GM12878 (cell line): Measurements from ENCODE around the gene TSC22D3. TPM values are rescaled to one million over a fixed set of nuclear protein-coding genes. Genes with fewer than 3 reads are reported as not detected.

Source experiments
- ATAC-seq: fragments of 200-7000 bp; cut with Tn5 transposase; 3 replicates; pipeline ENCODE4 v1.9.1; 2020; ENCODE audit warnings: mild to moderate bottlenecking, moderate library complexity
- BruUV-seq: library from RNA; stranded (reverse); fragments of 400-500 nt; replicated peaks from 2 replicates; lab custom pipeline; 2021; lab: Mats Ljungman, UMichigan
- CTCF ChIA-PET: fragments of 300-600 bp; sonication (Branson Sonifier 250); formaldehyde crosslinking; extraction: SDS; loops from one replicate; lab custom pipeline; 2021; ENCODE audit warnings: inconsistent platforms; lab: Yijun Ruan, JAX
- POLR2A ChIA-PET: fragments of 350-600 bp; formaldehyde crosslinking; extraction: SDS; loops from one replicate; lab custom pipeline; 2021; ENCODE audit warnings: inconsistent platforms; lab: Charles Lee
- RAD21 ChIA-PET: fragments of 300-600 bp; sonication (Branson Sonifier 250); formaldehyde crosslinking; loops from one replicate; lab custom pipeline; 2023; ENCODE audit warnings: antibody characterized with exemption; ENCODE audit not compliant: unreplicated experiment; lab: Charles Lee
- SMC1A ChIA-PET: fragments of 300-600 bp; sonication (Branson Sonifier 250); formaldehyde crosslinking; loops from one replicate; lab custom pipeline; 2023; ENCODE audit not compliant: unreplicated experiment, uncharacterized antibody; lab: Charles Lee
- DNase-seq: peaks from one replicate; pipeline ENCODE4 v3.0.0-alpha.2; 2011; ENCODE audit warnings: low read depth, low spot score
- FAIRE-seq: peaks from 3 replicates; lab custom pipeline; 2011; peaks lifted over from hg19 to GRCh38; lab: Jason Lieb, UNC
- H2AFZ ChIP-seq: 2 replicates; pipeline ENCODE4 v1.6.0; 2011; ENCODE audit warnings: low read depth, low read length, control low read depth; ENCODE audit not compliant: control insufficient read depth
- H3K27ac ChIP-seq: 2 replicates; pipeline ENCODE4 v1.5.1; 2011; ENCODE audit warnings: control low read depth; ENCODE audit not compliant: control insufficient read depth, insufficient read depth
- H3K27me3 ChIP-seq, 2 experiments: replicated peaks in 1 of 2; 2 replicates each; pipeline versions ENCODE4 v1.6.0 to v1.6.1; 2011; ENCODE audit warnings: low read length in 1 of 2; ENCODE audit not compliant: control insufficient read depth in 2 of 2, insufficient read depth in 2 of 2
- H3K36me3 ChIP-seq, 2 experiments: 2 replicates each; pipeline ENCODE4 v1.5.1; 2011; ENCODE audit warnings: low read length in 1 of 2; ENCODE audit not compliant: control insufficient read depth in 2 of 2, insufficient read depth in 2 of 2
- H3K4me1 ChIP-seq: 2 replicates; pipeline ENCODE4 v1.6.1; 2011; ENCODE audit warnings: mild to moderate bottlenecking, low read length, moderate library complexity, mixed read lengths; ENCODE audit not compliant: control insufficient read depth, insufficient read depth
- H3K4me2 ChIP-seq: 2 replicates; pipeline ENCODE4 v1.6.0; 2011; ENCODE audit warnings: control low read depth; ENCODE audit not compliant: control insufficient read depth, insufficient read depth
- H3K4me3 ChIP-seq: fragments of 200-600 bp; sonication (generic); 2 replicates; pipeline ENCODE4 v1.5.1; 2016
- H3K79me2 ChIP-seq: 2 replicates; pipeline ENCODE4 v1.6.0; 2011; ENCODE audit warnings: low read length; ENCODE audit not compliant: control insufficient read depth, insufficient read depth
- H3K9ac ChIP-seq: 2 replicates; pipeline ENCODE4 v1.8.0; 2011; ENCODE audit warnings: low read length, control low read depth, mixed read lengths; ENCODE audit not compliant: control insufficient read depth, insufficient read depth
- H3K9me3 ChIP-seq: replicated peaks from 3 replicates; pipeline ENCODE4 v1.5.1; 2011; ENCODE audit warnings: mild to moderate bottlenecking, low read length; ENCODE audit not compliant: control insufficient read depth, insufficient read depth
- H4K20me1 ChIP-seq: 2 replicates; pipeline ENCODE4 v1.6.0; 2011; ENCODE audit not compliant: control insufficient read depth, insufficient read depth
- CBFB ChIP-seq: IDR thresholded peaks from 2 replicates; pipeline ENCODE4 v1.6.1; 2016; ENCODE audit warnings: antibody characterized with exemption, low read depth
- CBX5 ChIP-seq: sonication (generic); IDR thresholded peaks from 2 replicates; pipeline ENCODE4 v1.6.1; 2016; ENCODE audit warnings: low read depth, moderate library complexity, mild to moderate bottlenecking, inconsistent platforms
- GABPA ChIP-seq: IDR thresholded peaks from 2 replicates; pipeline ENCODE4 v1.6.1; 2014; ENCODE audit warnings: antibody characterized with exemption, low read depth, mild to moderate bottlenecking, inconsistent platforms
- IKZF1 ChIP-seq: fragments of 450-650 bp; conservative IDR thresholded peaks from 2 replicates; pipeline ENCODE4 v1.6.1; 2017; ENCODE audit warnings: antibody characterized with exemption, mild to moderate bottlenecking
- MEF2A ChIP-seq: IDR thresholded peaks from 2 replicates; pipeline ENCODE4 v1.6.1; 2011; ENCODE audit warnings: low read depth, mild to moderate bottlenecking, low read length, moderate library complexity; ENCODE audit not compliant: insufficient read depth
- NRF1 ChIP-seq: conservative IDR thresholded peaks from 2 replicates; pipeline ENCODE4 v1.6.1; 2011; ENCODE audit warnings: mild to moderate bottlenecking, low read depth, low read length, improper control_type of control experiment
- PAX8 ChIP-seq: fragments of 450-650 bp; IDR thresholded peaks from 2 replicates; pipeline ENCODE4 v1.6.1; 2017; ENCODE audit warnings: mild to moderate bottlenecking, moderate library complexity
- RB1 ChIP-seq: fragments of 450-650 bp; formaldehyde crosslinking; IDR thresholded peaks from 2 replicates; pipeline ENCODE4 v1.6.1; 2017; ENCODE audit warnings: mild to moderate bottlenecking, borderline replicate concordance
- STAT1 ChIP-seq: fragments of 450-650 bp; conservative IDR thresholded peaks from 2 replicates; pipeline ENCODE4 v1.6.1; 2014; ENCODE audit warnings: antibody characterized with exemption, mild to moderate bottlenecking
- SUZ12 ChIP-seq: fragments of 200-600 bp; sonication (generic); IDR thresholded peaks from one replicate; pipeline ENCODE4 v1.6.1; 2018; ENCODE audit warnings: antibody characterized with exemption, mild to moderate bottlenecking; ENCODE audit not compliant: unreplicated experiment
- TBL1XR1 ChIP-seq: IDR thresholded peaks from 2 replicates; pipeline ENCODE4 v1.6.1; 2012; ENCODE audit warnings: low read depth, low read length, improper control_type of control experiment
- ZNF24 ChIP-seq: fragments of 450-650 bp; IDR thresholded peaks from 2 replicates; pipeline ENCODE4 v1.6.1; 2017; ENCODE audit warnings: antibody characterized with exemption, mild to moderate bottlenecking
- ZNF274 ChIP-seq: IDR thresholded peaks from one replicate; pipeline ENCODE4 v1.8.0; 2011; ENCODE audit not compliant: insufficient read length, insufficient read depth
- WGBS: methylation state at CpG from one replicate; pipeline ENCODE4 v1.1.6; 2016; ENCODE audit warnings: low lambda C conversion rate; ENCODE audit not compliant: insufficient replicate concordance, insufficient coverage; ENCODE audit errors: missing lambda C conversion rate; 5-methylcytosine and 5-hydroxymethylcytosine counted together
- in situ Hi-C: fragments of 300-500 bp; cut with MboI; formaldehyde crosslinking; loops from 9 replicates; pipeline ENCODE4 v1.14.3; 2018; ENCODE audit warnings: mixed read lengths
- intact Hi-C: fragments of 100-400 bp; cut with micrococcal nuclease; formaldehyde crosslinking; loops from one replicate; pipeline ENCODE4 v1.14.2; 2022; ENCODE audit not compliant: unreplicated experiment
- polyA plus RNA-seq, 11 experiments: library from polyadenylated mRNA; depleted of rRNA in 4 of 11; unstranded in 6 of 11; stranded (reverse) in 5 of 11; fragments of >200 nt; fragmentation: Nextera tagmentation in 4 of 11; fragmentation: Illumina TruSeq in 1 of 11; extraction: Ambion mirVana in 4 of 11; extraction: Trizol in 1 of 11; gene quantifications; 1 replicate in 1 of 11; 2 replicates in 10 of 11; pipeline versions ENCODE4 v1.2.1 to v1.2.3, GENCODE V29; 2011 to 2016; ENCODE audit warnings: inconsistent platforms in 2 of 11, missing spikeins in 2 of 11, low read depth in 1 of 11
- total RNA-seq, 4 experiments: library from RNA; depleted of rRNA in 3 of 4; stranded (reverse); fragments of >200 nt in 3 of 4; fragmentation: Illumina TruSeq in 1 of 4; extraction: Trizol in 1 of 4; gene quantifications; 2 replicates each; pipeline versions ENCODE4 v1.2.1 to v1.2.3, GENCODE V29; 2013 to 2021
- TF ChIP-seq, protein P1 (sequence below): IDR thresholded peaks from 2 replicates; pipeline ENCODE4 v1.6.1; 2011; ENCODE audit warnings: low read depth, mild to moderate bottlenecking, low read length, moderate library complexity, borderline replicate concordance; ENCODE audit errors: extremely low read depth
- TF ChIP-seq, protein P2 (sequence below): fragments of 450-650 bp; IDR thresholded peaks from 2 replicates; pipeline ENCODE4 v1.6.1; 2017; ENCODE audit warnings: mild to moderate bottlenecking, moderate library complexity
- TF ChIP-seq, protein P3 (sequence below): IDR thresholded peaks from 2 replicates; pipeline ENCODE4 v1.6.1; 2011; ENCODE audit warnings: borderline replicate concordance, low read depth, mild to moderate bottlenecking, moderate library complexity, mixed read lengths, low read length; ENCODE audit not compliant: insufficient read depth; ENCODE audit errors: extremely low read length

The TSC22D3 gene
- total and polyA plus RNA-seq, 10 of the 15 experiments (the other 5 are each of a cell fraction or from before 2014, with no cell fraction given) = 4.6 to 122 (median 16.1) TPM

DNA sequence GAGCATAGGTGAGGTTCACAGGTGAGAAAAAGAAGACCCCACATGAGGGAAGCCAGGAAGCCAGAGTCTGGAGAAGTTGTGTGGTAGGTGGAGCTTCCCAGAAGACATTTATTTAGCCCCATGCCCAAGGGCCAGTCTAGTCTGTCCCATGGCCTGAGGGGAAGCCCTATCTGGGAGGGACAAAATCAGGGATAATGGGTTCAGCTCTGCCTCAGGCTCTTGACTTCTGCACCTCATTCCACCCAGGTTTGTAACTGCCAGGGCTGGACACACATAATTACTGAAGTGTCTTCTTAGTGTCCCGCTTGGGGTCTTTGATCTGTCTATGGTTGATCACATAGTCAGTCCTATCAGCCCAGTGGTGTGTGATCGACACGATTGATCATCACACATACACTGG is 36.0 kb downstream of the TSC22D3 start:
- no peaks in the 10 kb centered on the region for H4K20me1 ChIP-seq
- in situ Hi-C loops (no loop called here), intact Hi-C loops (no loop called here)
- ChIA-PET RAD21 (no interaction called here), POLR2A (interaction anchor here (0.6 to 2.3 kb wide), 2 partner anchors 15 to 71 kb away, joined by 5 read pairs; no protein-coding TSS in a partner anchor), SMC1A (interaction anchor here (4.2 to 4.4 kb wide), 2 partner anchors 10 to 36 kb away, joined by 14 to 28 read pairs; partner anchors contain the start of genes NCBP2L and TSC22D3), CTCF (no interaction called here)
- no peak overlapping the region for H3K4me2 ChIP-seq
- peaks cover 6% of the 10 kb centered on the region for H3K4me1 ChIP-seq
- no peaks in the 10 kb centered on the region for H3K79me2 ChIP-seq
- H3K27me3 ChIP-seq = no peaks in the 10 kb centered on the region; a peak in 1 of 4 replicates
- no peaks in the 10 kb centered on the region for H3K9me3 ChIP-seq
- no peak overlapping the region for H3K27ac ChIP-seq
- DNase-seq (no peak), FAIRE-seq (no peak), ATAC-seq (no peak)
- no peaks in the 10 kb centered on the region for H3K36me3 ChIP-seq
- no TSS peak for BruUV-seq
- no peak overlapping the region for H3K4me3 ChIP-seq
- WGBS = 79% methylated on average over 3 of the region's 3 CpGs
- TF ChIP-seq GABPA (no peak), CBFB (no peak), SUZ12 (no peak), CBX5 (no peak), MEF2A (no peak), ZNF24 (no peak), PAX8 (no peak), TBL1XR1 (no peak), NRF1 (no peak), ZNF274 (no peak), IKZF1 (no peak), STAT1 (no peak), RB1 (no peak)
- TF ChIP-seq, protein P1, sequence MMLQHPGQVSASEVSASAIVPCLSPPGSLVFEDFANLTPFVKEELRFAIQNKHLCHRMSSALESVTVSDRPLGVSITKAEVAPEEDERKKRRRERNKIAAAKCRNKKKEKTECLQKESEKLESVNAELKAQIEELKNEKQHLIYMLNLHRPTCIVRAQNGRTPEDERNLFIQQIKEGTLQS = no peak
- TF ChIP-seq, protein P2, sequence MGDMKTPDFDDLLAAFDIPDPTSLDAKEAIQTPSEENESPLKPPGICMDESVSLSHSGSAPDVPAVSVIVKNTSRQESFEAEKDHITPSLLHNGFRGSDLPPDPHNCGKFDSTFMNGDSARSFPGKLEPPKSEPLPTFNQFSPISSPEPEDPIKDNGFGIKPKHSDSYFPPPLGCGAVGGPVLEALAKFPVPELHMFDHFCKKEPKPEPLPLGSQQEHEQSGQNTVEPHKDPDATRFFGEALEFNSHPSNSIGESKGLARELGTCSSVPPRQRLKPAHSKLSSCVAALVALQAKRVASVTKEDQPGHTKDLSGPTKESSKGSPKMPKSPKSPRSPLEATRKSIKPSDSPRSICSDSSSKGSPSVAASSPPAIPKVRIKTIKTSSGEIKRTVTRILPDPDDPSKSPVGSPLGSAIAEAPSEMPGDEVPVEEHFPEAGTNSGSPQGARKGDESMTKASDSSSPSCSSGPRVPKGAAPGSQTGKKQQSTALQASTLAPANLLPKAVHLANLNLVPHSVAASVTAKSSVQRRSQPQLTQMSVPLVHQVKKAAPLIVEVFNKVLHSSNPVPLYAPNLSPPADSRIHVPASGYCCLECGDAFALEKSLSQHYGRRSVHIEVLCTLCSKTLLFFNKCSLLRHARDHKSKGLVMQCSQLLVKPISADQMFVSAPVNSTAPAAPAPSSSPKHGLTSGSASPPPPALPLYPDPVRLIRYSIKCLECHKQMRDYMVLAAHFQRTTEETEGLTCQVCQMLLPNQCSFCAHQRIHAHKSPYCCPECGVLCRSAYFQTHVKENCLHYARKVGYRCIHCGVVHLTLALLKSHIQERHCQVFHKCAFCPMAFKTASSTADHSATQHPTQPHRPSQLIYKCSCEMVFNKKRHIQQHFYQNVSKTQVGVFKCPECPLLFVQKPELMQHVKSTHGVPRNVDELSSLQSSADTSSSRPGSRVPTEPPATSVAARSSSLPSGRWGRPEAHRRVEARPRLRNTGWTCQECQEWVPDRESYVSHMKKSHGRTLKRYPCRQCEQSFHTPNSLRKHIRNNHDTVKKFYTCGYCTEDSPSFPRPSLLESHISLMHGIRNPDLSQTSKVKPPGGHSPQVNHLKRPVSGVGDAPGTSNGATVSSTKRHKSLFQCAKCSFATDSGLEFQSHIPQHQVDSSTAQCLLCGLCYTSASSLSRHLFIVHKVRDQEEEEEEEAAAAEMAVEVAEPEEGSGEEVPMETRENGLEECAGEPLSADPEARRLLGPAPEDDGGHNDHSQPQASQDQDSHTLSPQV = no peak
- TF ChIP-seq, protein P3, sequence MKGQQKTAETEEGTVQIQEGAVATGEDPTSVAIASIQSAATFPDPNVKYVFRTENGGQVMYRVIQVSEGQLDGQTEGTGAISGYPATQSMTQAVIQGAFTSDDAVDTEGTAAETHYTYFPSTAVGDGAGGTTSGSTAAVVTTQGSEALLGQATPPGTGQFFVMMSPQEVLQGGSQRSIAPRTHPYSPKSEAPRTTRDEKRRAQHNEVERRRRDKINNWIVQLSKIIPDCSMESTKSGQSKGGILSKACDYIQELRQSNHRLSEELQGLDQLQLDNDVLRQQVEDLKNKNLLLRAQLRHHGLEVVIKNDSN = no peak
- H3K9ac ChIP-seq = no peak overlapping the region
- H2AFZ ChIP-seq = no peak overlapping the region
